ENCODE data around the gene COASY. TPM values are rescaled to one million over a fixed set of nuclear protein-coding genes. Genes with fewer than 3 reads are reported as not detected.
A peak's percentile ranks its signal among the peaks of the same experiment; 100 is the strongest.
"Not testable (repeated sequence)": the region's sequence is repeated elsewhere in the genome, so short reads cannot be mapped to it uniquely, and the experiment has no call there.

COASY gene
- total RNA-seq, 1 donor from 2014 or later: 9.1 TPM

DNA sequence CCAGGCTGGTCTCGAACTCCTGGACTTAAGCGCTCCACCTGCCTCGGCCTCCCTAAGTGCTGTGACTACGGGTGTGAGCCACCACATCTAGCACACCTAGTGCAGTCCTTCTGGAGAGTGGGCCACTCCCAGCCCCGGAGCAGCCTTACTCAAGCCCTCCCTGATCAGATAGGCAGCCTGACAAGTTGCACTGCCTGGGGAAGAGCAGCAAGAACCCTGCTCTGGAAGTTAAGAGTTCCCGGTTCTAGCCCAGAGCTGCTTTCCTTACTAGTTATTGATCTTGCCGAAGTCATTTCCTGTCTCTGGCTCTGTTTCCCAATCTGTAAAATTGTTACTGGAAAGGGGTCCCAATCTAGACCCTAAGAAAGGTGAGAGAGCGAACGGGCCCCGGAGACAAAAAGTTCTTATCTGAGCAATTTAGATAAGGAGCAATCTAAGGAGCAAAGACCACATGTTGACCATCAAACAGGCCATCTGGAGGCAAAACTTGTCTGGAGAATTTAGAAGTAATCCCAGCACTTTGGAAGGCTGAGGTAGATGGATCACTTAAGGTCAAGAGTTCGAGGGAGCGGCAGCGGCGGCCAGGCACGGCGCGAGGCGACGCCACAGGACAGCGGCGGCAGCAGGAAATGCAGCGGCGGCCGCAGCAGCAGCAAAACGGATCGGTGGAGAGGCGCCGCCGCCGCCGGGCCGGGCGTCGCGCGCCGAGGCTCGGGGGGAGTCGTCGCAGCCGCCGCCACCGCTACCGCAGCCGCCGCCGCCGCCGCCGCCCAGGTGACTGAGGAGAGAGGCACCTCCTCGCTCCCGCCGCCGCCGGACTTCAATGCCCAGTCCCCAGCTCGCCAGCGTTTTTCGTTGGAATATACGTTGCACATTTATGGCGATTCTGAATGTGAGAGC, 30.2 kb upstream of the COASY start:
- peak in 1 of 2 donors; percentile 58 for DNase-seq (ENCODE audit: low read depth in 2 of 2)

DNA sequence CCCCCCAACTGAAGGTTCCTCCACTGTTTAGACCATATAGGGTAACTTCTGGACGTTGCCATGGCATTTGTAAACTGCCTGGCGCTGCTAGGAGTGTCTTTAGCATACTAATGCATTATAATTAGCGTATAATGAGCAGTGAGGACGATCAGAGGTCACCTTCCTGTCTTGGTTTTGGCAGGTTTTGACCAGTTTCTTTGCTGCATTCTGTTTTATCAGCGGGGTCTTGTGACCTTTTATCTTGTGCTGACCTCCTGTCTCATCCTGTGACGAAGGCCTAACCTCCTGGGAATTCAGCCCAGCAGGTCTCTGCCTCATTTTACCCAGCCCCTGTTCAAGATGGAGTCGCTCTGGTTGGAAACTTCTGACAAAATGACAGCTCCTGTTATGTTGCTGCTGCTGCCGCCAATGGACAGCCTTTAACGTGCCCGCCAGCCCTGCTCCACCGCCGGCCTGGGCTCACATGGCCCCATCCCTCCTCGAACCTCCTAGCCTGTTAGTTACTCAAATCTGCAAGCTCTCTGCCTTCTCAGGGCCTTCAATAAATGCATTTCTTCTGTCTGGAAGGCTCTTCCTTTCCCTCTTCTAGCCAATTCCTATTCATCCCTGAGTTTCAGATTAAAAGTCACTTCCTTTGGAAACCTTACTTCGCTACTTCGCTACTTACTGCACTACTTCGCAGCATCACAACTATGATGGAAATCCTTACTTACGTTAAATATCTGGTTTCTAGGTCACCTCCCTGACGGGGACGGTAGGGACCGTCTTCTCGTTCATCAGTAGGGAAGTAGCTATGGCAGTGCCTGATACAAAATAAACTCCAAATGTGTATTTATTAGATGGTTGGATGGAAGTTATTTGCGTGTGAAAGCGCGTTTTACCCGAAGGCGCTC, 26.5 kb upstream of the COASY start:
- DNase-seq (ENCODE audit: low read depth in 2 of 2): no peak

DNA sequence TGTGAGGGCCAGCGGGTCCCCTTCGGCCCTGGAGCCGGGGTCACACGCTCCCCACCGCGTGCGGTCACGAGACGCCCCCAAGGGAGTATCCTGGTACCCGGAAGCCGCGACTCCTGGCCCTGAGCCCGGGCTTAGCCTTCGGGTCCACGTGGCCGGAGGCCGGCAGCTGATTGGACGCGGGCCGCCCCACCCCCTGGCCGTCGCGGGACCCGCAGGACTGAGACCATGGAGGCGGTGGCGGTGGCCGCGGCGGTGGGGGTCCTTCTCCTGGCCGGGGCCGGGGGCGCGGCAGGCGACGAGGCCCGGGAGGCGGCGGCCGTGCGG, 25.9 kb upstream of the COASY start, which contains the start of gene NAGLU:
TSS of gene NAGLU (plus strand) at position 194 of the 324 bp plus-strand sequence. CDS start at position 226, 32 bp downstream.
- peak; percentile 72 to 90 for DNase-seq (ENCODE audit: low read depth in 2 of 2)

DNA sequence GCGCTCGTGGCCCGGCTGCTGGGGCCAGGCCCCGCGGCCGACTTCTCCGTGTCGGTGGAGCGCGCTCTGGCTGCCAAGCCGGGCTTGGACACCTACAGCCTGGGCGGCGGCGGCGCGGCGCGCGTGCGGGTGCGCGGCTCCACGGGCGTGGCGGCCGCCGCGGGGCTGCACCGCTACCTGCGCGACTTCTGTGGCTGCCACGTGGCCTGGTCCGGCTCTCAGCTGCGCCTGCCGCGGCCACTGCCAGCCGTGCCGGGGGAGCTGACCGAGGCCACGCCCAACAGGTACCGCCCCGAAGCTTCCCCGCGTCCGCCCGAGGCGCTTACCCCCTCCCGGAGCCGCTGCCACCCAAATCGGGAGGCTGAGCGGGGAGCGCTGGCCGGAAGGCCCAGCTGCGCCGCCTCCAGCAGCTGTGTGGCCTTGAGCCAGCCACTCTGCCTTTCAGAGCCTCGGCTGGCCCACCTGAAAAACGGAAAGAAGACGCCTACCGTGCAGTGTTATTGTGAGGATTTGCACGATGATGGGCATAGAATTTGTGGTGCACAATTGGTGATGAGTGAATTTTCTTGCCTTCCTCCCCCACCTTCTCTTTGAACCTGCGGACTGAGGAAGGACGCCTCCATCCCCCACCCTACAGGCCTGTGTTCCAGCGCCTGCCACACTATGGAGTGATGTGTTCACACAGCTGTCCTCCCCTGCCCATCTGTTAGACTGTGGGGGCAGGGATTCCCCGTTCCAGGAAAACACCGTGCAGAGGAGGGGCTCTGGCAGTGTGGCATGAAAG, 25.4 kb upstream of the COASY start:
- peak in 1 of 2 donors; percentile 77 for DNase-seq (ENCODE audit: low read depth in 2 of 2)

DNA sequence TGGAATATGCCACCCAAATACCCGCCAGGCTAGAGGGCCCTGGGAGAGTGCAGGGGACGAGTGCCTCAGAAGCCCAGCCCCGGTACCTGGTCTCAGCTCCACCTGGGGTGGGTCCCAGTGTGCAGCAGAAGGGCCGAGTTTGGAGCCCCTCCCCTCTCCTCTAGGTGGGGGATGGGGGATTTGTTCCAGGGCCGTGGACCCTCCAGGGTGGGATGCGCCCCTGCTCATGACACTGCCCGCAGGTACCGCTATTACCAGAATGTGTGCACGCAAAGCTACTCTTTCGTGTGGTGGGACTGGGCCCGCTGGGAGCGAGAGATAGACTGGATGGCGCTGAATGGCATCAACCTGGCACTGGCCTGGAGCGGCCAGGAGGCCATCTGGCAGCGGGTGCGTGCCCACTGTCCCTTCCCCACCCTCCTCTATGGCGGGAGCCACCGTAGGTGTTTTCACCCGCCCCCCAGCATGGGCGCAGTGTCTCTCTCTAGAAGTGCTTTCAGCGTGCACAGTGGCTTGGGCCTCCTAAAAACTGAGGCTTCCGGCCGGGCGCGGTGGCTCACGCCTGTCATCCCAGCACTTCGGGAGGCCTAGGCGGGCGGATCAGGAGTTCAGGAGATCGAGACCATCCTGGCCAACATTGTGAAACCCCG, 24.7 kb upstream of the COASY start:
- DNase-seq (ENCODE audit: low read depth in 2 of 2): no peak

DNA sequence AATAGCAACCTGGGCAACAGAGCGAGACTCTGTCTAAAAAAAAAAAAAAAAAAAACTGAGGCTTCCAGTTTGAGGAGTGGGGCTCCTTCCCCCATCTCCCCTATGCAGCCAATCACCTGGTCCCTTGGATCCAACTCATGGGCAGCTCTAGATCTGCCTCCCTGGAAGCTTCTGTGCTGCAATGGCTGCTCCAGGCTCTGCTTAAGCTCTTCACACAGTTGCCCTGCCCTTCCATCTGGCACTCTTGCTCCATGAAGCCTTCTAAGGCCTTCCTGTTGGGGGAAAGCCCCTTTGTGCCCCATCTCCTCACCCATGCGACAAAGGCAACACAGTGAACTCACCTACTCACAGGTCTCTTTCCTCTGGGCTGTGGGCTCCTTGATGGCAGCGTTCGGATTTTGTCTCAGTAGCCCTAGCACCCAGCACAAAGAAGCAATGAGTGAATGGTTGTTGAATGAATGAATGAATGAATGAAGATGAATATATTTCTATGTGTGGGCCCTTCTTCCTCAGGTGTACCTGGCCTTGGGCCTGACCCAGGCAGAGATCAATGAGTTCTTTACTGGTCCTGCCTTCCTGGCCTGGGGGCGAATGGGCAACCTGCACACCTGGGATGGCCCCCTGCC, 24.0 kb upstream of the COASY start:
- DNase-seq (ENCODE audit: low read depth in 2 of 2): no peak

DNA sequence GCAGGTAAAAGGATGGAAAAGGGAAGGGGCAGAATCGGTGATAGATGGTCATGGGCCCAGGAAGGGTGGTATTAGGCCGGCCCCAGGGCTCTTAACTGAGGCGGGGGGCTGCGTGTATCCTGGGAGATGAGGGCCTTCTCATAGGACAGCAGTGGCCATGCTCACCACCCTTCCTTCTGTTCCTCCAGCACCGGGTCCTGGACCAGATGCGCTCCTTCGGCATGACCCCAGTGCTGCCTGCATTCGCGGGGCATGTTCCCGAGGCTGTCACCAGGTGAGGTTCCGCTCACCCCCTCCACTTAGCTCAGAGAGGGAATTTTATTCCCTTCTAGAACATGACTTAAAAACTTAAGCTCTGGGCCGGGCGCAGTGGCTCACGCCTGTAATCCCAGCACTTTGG, 23.5 kb upstream of the COASY start:
- DNase-seq (ENCODE audit: low read depth in 2 of 2): no peak

DNA sequence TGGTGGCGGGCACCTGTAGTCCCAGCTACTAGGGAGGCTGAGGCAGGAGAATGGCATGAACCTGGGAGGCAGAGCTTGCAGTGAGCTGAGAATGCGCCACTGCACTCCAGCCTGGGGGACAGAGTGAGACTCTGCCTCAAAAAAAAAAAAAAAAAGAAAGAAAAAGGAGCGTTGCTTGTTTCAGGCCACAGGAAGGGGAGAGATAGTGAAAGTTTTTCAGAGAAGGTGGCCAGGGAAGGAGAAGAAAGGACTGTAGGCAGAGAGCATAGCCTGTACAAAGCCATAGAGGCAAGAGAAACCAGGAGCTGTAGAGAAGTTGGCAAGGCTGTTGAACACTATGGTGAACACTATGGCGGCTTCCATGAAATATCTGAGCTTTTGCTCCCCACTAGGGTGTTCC, 21.4 kb upstream of the COASY start:
- not testable (repeated sequence) for DNase-seq (ENCODE audit: low read depth in 2 of 2)

DNA sequence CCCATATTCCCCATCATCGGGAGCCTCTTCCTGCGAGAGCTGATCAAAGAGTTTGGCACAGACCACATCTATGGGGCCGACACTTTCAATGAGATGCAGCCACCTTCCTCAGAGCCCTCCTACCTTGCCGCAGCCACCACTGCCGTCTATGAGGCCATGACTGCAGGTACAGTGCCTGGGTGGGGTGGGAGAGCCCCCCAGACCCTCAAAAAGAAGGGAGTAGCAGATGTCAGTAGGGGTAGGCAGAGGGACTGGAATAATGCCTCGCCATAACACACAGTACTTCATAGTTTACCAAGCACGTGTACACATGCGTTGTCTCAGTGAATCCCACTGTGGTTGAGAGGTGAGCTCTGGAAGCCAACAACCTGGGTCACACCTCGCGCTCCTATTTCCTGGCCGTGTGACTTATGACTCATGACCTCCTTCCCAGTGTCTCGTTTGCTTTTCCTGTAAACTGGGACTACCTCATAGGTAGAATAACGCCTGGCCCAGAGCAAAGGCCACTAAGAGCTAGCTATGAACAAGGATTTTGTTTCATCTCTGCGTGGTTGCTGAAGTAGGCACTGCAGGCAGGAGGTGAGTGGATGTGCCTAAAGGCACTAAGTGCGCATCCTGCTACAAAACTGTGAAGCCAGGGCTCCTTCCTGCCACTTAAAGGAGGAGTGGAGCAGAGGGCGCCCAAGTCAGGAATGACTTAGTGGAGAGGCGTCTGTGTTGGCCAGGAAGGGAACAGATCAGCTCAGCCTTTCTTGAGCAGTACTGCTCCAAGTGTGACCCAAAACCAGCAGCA, 20.7 kb upstream of the COASY start:
- DNase-seq (ENCODE audit: low read depth in 2 of 2): peak in 1 of 2 donors; percentile 53

DNA sequence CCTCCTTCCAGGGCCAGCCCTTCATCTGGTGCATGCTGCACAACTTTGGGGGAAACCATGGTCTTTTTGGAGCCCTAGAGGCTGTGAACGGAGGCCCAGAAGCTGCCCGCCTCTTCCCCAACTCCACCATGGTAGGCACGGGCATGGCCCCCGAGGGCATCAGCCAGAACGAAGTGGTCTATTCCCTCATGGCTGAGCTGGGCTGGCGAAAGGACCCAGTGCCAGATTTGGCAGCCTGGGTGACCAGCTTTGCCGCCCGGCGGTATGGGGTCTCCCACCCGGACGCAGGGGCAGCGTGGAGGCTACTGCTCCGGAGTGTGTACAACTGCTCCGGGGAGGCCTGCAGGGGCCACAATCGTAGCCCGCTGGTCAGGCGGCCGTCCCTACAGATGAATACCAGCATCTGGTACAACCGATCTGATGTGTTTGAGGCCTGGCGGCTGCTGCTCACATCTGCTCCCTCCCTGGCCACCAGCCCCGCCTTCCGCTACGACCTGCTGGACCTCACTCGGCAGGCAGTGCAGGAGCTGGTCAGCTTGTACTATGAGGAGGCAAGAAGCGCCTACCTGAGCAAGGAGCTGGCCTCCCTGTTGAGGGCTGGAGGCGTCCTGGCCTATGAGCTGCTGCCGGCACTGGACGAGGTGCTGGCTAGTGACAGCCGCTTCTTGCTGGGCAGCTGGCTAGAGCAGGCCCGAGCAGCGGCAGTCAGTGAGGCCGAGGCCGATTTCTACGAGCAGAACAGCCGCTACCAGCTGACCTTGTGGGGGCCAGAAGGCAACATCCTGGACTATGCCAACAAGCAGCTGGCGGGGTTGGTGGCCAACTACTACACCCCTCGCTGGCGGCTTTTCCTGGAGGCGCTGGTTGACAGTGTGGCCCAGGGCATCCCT, 18.5 kb upstream of the COASY start:
- no peak for DNase-seq (ENCODE audit: low read depth in 2 of 2)

DNA sequence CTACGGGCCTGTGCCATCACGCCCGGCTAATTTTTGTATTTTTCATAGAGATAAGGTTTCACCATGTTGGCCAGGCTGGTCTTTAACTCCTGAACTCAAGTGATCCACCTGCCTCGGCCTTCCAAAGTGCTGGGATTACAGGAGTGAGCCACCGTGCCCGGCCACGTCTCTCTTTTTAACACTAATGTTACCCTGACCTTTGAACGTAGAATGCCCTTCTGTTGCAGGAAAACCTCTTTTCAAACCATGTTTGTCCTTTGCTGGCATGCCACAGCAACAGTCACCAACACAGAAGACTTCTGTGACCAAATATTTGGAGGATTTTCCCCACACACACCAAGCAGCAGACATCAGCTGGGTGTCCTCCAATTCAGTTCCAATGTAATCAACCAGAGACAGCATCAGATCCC, 17.1 kb upstream of the COASY start:
- DNase-seq (ENCODE audit: low read depth in 2 of 2): no peak

DNA sequence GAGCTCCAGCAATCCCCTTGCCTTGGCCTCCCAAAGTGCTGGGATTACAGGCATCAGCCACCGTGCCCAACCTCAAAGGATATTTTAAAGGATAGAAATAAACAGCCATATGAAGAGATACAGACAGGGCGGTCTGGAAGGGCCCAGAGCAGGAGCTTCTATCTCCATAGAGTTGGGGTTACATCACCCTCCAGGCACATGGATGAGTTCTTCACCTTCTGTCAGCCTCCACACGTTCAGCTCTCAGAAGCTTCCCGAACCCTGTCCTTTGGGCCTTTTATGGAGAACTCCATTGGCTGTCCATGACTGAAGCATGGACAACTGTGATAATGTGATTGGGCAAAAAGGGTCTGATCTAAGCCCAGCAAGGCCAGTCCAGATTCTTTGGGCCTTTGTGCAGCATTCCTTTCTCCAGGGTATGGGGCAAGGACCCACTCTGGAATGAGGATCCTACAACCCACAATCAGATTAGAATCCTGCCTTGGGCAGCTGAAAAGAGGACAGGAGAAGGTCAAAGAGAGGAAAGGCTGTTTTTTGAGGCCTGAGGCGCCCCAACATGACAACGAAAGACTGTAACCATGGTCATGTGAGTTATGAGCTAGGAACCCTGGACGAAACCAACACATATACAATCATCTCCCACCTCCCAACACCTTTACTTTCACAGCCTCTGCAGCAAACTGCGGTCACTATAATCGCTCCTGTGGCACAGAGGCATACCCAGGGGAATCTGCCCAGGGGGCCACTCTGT, 16.0 kb upstream of the COASY start:
- not testable (repeated sequence) for DNase-seq (ENCODE audit: low read depth in 2 of 2)

DNA sequence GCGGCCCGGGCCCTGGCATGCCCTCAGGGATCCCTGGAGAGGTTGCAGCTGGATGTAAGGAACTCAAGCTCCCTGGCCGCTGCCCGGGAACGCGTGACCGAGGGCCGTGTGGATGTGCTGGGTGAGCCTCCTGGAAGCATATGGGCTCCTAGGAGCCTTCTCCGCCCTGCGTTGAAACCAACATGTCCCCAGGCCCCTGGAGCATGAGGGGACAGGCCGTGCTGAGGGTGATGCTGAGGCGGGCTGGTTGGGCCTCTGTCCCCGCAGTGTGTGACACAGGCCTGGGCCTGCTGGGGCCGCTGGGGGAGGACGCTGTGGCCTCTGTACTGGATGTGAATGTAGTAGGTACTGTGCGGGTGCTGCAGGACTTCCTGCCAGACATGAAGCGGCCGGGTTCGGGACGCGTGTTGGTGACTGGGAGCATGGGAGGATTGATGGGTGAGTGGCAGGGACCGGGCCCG, 14.9 kb upstream of the COASY start:
- no peak for DNase-seq (ENCODE audit: low read depth in 2 of 2)

DNA sequence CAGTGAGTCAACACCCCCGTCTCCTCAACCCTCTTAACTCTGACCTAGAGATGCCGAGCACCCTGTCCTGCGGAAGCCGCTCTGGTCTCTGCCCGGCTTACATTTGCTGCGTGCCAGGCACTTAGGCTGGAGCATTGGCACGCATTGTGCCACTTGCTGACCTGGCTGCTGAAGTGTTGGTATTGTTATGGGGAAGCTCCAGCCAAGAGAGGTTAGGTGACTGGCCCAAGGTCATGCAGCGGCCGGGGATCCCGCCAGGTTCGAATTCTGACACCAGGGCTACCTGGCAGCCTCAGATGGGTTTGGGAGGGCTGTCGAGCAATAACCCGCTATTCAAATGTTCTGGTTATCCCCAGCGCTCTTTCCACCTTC, 14.3 kb upstream of the COASY start:
- DNase-seq (ENCODE audit: low read depth in 2 of 2): no peak

DNA sequence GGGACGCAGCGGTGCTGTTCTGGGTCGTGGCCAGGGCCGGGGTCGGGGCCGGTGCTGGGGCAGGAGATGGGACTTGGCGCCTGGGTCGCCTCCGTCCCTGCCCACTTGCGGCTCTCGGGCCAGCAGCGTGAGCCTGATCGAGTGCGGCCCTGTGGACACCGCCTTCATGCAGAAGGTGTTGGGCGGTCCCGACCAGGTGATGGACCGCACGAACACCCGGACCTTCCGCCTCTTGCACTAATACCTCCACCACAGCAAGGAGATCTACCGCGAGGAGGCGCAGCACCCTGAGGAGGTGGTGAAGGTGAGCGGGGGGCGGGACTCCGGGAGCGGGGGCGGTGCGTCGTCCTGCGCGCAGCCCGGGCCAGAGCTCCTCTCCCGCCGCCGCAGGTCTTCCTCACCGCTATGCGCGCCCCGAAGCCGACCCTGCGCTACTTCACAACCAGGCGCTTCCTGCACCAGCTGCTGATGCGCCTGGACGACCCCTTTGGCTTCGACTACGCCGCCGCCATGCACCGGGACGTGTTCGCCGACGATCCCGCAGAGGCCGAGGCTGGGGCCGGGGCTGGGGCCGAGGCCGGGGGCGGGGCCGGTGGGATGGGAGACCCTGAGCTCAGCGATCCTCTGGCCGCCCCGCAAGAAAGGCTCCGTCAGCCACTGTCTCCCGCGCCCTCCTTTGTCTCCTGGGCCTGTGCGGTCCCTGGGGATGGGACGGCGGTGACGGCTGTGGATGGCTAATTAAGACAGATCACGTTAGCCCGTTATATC, 13.7 kb upstream of the COASY start:
- DNase-seq (ENCODE audit: low read depth in 2 of 2): peak in 1 of 2 donors; percentile 72

DNA sequence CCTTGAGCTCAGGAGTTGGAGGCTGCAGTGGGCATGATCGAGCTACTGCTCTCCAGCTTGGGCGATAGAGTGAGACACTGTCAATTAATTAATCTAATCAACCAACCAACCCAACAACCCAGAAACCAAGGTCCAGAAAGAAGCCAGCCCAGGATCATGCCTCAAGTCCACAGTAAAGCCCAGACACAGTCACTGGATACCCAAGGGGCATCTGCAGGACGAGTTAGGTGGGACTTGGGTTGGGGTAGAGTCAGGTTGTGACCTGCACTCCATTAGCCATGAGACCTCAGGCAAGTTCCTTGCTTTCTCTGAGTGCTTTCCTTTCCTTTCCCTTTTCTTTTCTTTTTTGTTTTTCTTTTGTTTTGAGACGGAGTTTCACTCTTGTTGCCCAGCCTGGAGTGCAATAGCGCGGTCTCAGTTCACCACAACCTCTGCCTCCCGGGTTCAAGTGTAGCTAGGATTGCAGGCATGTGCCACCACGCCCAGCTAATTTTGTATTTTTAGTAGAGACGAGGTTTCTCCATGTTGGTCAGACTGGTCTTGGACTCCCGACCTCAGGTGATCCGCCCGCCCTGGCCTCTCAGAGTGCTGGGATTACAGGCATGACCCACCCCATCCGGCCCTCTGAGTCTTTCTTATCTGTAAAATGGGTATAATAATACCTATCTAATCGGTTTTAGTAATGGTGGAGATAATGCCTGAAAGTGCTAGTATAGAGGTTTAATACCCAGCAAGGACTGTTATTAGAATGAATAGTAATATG, 12.8 kb upstream of the COASY start:
- DNase-seq (ENCODE audit: low read depth in 2 of 2): no peak

Data from dermis microvascular lymphatic vessel endothelial cell (primary cell).